GM12801 (cell line): ENCODE measurements around the gene ALKBH8.

ENCODE experiments used
- CTCF ChIP-seq: IDR thresholded peaks from one replicate; pipeline ENCODE4 v1.5.1; 2011; ENCODE audit warnings: control low read depth; ENCODE audit not compliant: insufficient read length; ENCODE audit errors: extremely low read depth

ALKBH8 gene

GRCh38 chr11:107493117-107493516 is 72.4 kb downstream of the ALKBH8 start:
- TF ChIP-seq CTCF = no peak

GRCh38 chr11:107490836-107491235 is 74.7 kb downstream of the ALKBH8 start:
- TF ChIP-seq CTCF = no peak

- TF ChIP-seq CTCF = no peak
Observed at GRCh38 chr11:107482234-107482633, 83.3 kb downstream of the ALKBH8 start.

- no peak for TF ChIP-seq CTCF
Observed at GRCh38 chr11:107478922-107479321, 86.6 kb downstream of the ALKBH8 start.

- TF ChIP-seq CTCF = no peak
Observed at GRCh38 chr11:107477820-107478219, 87.7 kb downstream of the ALKBH8 start.

- no peak for TF ChIP-seq CTCF
Observed at GRCh38 chr11:107473792-107474191, 91.7 kb downstream of the ALKBH8 start.

GRCh38 chr11:107472966-107473365 is 92.6 kb downstream of the ALKBH8 start:
- TF ChIP-seq CTCF = no peak

- TF ChIP-seq CTCF = no peak
Observed at GRCh38 chr11:107468596-107468995, 96.9 kb downstream of the ALKBH8 start.
